ENCODE data around the gene TRPM3.

DNA sequence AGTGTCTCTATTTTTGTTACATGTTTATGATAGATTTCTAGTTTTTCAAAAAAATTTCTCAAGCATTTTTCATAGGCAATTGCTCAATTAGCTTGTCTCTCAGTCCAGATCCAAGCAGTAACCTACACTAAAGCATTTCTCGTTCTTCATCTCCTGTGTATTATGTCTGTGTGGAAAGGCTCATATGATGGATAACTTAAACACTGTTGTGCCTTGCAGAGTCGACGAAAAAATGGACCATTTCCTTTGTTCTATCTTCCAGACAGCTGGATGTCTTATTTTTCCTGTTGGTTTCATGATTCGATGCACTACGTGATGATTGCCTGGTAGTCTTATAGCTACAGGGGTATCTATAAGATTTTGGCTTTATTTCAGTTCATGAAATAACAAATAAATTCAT lies 347.8 kb downstream of the TRPM3 start:
- TF ChIP-seq POLR2A (IDR thresholded peaks at IDR 0.05; ENCODE audit: extremely low read depth, insufficient read length) = no peak
- TF ChIP-seq, protein P1, sequence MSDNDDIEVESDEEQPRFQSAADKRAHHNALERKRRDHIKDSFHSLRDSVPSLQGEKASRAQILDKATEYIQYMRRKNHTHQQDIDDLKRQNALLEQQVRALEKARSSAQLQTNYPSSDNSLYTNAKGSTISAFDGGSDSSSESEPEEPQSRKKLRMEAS (IDR thresholded peaks at IDR 0.05; ENCODE audit: low read depth, low read length) = no peak
